Tibial nerve (tissue), 3 donors: Measurements from ENCODE around the gene C13orf46.

ENCODE experiments used
- POLR2A ChIP-seq, 2 donors: fragments of 450-650 bp; IDR thresholded peaks; one replicate each; pipeline ENCODE4 v1.6.1; 2017; ENCODE audit warnings: antibody characterized with exemption in 2 of 2, mild to moderate bottlenecking in 2 of 2, moderate library complexity in 2 of 2
- TF ChIP-seq, protein P1 (sequence below), 5 experiments: fragments of 200-600 bp in 3 of 5; fragments of 450-650 bp in 2 of 5; sonication (generic) in 3 of 5; IDR thresholded peaks; one replicate each; pipeline ENCODE4 v1.5.1; 2016 to 2019; ENCODE audit warnings: antibody characterized with exemption in 5 of 5, mild to moderate bottlenecking in 3 of 5, moderate library complexity in 2 of 5

GRCh38 chr13:113967729-113968462 lies 6.0 kb downstream of the C13orf46 start:
- no peak for TF ChIP-seq POLR2A (IDR thresholded peaks at IDR 0.05)
- TF ChIP-seq, protein P1, sequence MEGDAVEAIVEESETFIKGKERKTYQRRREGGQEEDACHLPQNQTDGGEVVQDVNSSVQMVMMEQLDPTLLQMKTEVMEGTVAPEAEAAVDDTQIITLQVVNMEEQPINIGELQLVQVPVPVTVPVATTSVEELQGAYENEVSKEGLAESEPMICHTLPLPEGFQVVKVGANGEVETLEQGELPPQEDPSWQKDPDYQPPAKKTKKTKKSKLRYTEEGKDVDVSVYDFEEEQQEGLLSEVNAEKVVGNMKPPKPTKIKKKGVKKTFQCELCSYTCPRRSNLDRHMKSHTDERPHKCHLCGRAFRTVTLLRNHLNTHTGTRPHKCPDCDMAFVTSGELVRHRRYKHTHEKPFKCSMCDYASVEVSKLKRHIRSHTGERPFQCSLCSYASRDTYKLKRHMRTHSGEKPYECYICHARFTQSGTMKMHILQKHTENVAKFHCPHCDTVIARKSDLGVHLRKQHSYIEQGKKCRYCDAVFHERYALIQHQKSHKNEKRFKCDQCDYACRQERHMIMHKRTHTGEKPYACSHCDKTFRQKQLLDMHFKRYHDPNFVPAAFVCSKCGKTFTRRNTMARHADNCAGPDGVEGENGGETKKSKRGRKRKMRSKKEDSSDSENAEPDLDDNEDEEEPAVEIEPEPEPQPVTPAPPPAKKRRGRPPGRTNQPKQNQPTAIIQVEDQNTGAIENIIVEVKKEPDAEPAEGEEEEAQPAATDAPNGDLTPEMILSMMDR (IDR thresholded peaks at IDR 0.05): no peak
